Glomerular visceral epithelial cell (primary cell): ENCODE data around the gene TK2.

Source experiments
- DNase-seq: peaks from one replicate; pipeline ENCODE4 v3.0.0-alpha.2; 2016; ENCODE audit errors: extremely low spot score

TK2 gene

GRCh38 chr16:66544016-66544757 lies 5.7 kb downstream of the TK2 start:
- DNase-seq: no peak

GRCh38 chr16:66543541-66543940 lies 6.4 kb downstream of the TK2 start:
- DNase-seq: no peak

- no peak for DNase-seq
These were observed 7.5 kb downstream of the TK2 start for GRCh38 chr16:66542396-66542795.

- no peak for DNase-seq
These were observed 8.2 kb downstream of the TK2 start for GRCh38 chr16:66541388-66542355.

GRCh38 chr16:66539623-66540469 lies 10.1 kb downstream of the TK2 start:
- peak; percentile 93 for DNase-seq

- DNase-seq: no peak
These were observed 11.0 kb downstream of the TK2 start for GRCh38 chr16:66538910-66539309.

- DNase-seq: no peak
These were observed 12.7 kb downstream of the TK2 start for GRCh38 chr16:66537236-66537635.

- no peak for DNase-seq
These were observed 13.4 kb downstream of the TK2 start for GRCh38 chr16:66536525-66536924.

- DNase-seq: no peak
These were observed 15.5 kb downstream of the TK2 start for GRCh38 chr16:66534376-66534799.

- DNase-seq: no peak
These were observed 20.4 kb downstream of the TK2 start for GRCh38 chr16:66529475-66529874.

- no peak for DNase-seq
These were observed 21.6 kb downstream of the TK2 start for GRCh38 chr16:66528294-66528693.

GRCh38 chr16:66525396-66526180 lies 24.3 kb downstream of the TK2 start:
- DNase-seq: no peak

GRCh38 chr16:66524601-66525164 lies 25.2 kb downstream of the TK2 start:
- no peak for DNase-seq

GRCh38 chr16:66523861-66524354 lies 26.0 kb downstream of the TK2 start:
- DNase-seq: no peak

GRCh38 chr16:66522816-66523590 lies 26.9 kb downstream of the TK2 start:
- no peak for DNase-seq

- DNase-seq: peak; percentile 98
These were observed 27.8 kb downstream of the TK2 start for GRCh38 chr16:66521951-66522771.

- DNase-seq: no peak
These were observed 28.6 kb downstream of the TK2 start for GRCh38 chr16:66521252-66521713.

- DNase-seq: no peak
These were observed 29.3 kb downstream of the TK2 start for GRCh38 chr16:66520406-66521170.
